ENCODE measurements around the gene GBP6.
"Not testable (repeated sequence)": the region's sequence is repeated elsewhere in the genome, so short reads cannot be mapped to it uniquely, and the experiment has no call there.

Gene GBP6

GRCh38 chr1:89363638-89364536 lies at the start of gene GBP6:
Gene GBP6, plus strand, starts transcription at chr1:89364059. Its CDS starts 4,493 bp downstream, at chr1:89368552.
- DNase-seq (ENCODE audit: low read depth): no peak

- no peak for DNase-seq (ENCODE audit: low read depth)
Observed at GRCh38 chr1:89322402-89322801, 41.5 kb upstream of the GBP6 start.

GRCh38 chr1:89331890-89332289 lies 32.0 kb upstream of the GBP6 start:
- DNase-seq (ENCODE audit: low read depth): no peak

GRCh38 chr1:89332461-89332860 lies 31.4 kb upstream of the GBP6 start:
- DNase-seq (ENCODE audit: low read depth): no peak

GRCh38 chr1:89335486-89335885 lies 28.4 kb upstream of the GBP6 start:
- DNase-seq (ENCODE audit: low read depth): no peak

- no peak for DNase-seq (ENCODE audit: low read depth)
Observed at GRCh38 chr1:89337903-89338302, 26.0 kb upstream of the GBP6 start.

- DNase-seq (ENCODE audit: low read depth): no peak
Observed at GRCh38 chr1:89339039-89339438, 24.8 kb upstream of the GBP6 start.

- not testable (repeated sequence) for DNase-seq (ENCODE audit: low read depth)
Observed at GRCh38 chr1:89345479-89345878, 18.4 kb upstream of the GBP6 start.

- DNase-seq (ENCODE audit: low read depth): no peak
Observed at GRCh38 chr1:89347296-89347695, 16.6 kb upstream of the GBP6 start.

- DNase-seq (ENCODE audit: low read depth): no peak
Observed at GRCh38 chr1:89350298-89350697, 13.6 kb upstream of the GBP6 start.

- no peak for DNase-seq (ENCODE audit: low read depth)
Observed at GRCh38 chr1:89351597-89352311, 12.1 kb upstream of the GBP6 start.

- DNase-seq (ENCODE audit: low read depth): no peak
Observed at GRCh38 chr1:89352421-89352820, 11.4 kb upstream of the GBP6 start.

- no peak for DNase-seq (ENCODE audit: low read depth)
Observed at GRCh38 chr1:89354205-89354604, 9.7 kb upstream of the GBP6 start.

GRCh38 chr1:89355056-89355455 lies 8.8 kb upstream of the GBP6 start:
- DNase-seq (ENCODE audit: low read depth): no peak

GRCh38 chr1:89356658-89357400 lies 7.0 kb upstream of the GBP6 start:
- DNase-seq (ENCODE audit: low read depth): no peak

GRCh38 chr1:89358287-89358893 lies 5.5 kb upstream of the GBP6 start:
- DNase-seq (ENCODE audit: low read depth): peak; percentile 74

GRCh38 chr1:89360716-89361115 lies 3.1 kb upstream of the GBP6 start:
- DNase-seq (ENCODE audit: low read depth): no peak

- DNase-seq (ENCODE audit: low read depth): no peak
Observed at GRCh38 chr1:89361681-89362080, 2.2 kb upstream of the GBP6 start.

- DNase-seq (ENCODE audit: low read depth): no peak
Observed at GRCh38 chr1:89363196-89363595, 663 bp upstream of the GBP6 start.

- no peak for DNase-seq (ENCODE audit: low read depth)
Observed at GRCh38 chr1:89364954-89365550, 1.2 kb downstream of the GBP6 start.

GRCh38 chr1:89367221-89367620 lies 3.4 kb downstream of the GBP6 start:
- DNase-seq (ENCODE audit: low read depth): no peak

- no peak for DNase-seq (ENCODE audit: low read depth)
Observed at GRCh38 chr1:89369331-89369730, 5.5 kb downstream of the GBP6 start.

All from stimulated activated CD8-positive, alpha-beta memory T cell treated with anti-CD3 and anti-CD28 coated beads, Interleukin-12 subunit alpha, Interleukin-12 subunit beta, amount 100 ng/mL, for 1 hour (primary cell).